Neutrophil (primary cell): ENCODE measurements around the gene GALNT7.

Experiments
- H3K27ac ChIP-seq: fragments of 200-600 bp; sonication (generic); 2 replicates; pipeline ENCODE4 v1.5.1; 2016; ENCODE audit warnings: mild to moderate bottlenecking, moderate library complexity
- H3K27me3 ChIP-seq: fragments of 200-600 bp; sonication (generic); 2 replicates; pipeline ENCODE4 v1.6.0; 2016; ENCODE audit warnings: mild to moderate bottlenecking
- H3K36me3 ChIP-seq: fragments of 200-600 bp; sonication (generic); 2 replicates; pipeline ENCODE4 v1.5.1; 2017
- H3K4me1 ChIP-seq, 2 experiments: fragments of 200-600 bp in 1 of 2; sonication (generic) in 1 of 2; 1 replicate in 1 of 2; 2 replicates in 1 of 2; pipeline versions ENCODE4 v1.5.1 to v1.6.1; 2013 to 2016; ENCODE audit warnings: low read depth in 1 of 2, low read length in 1 of 2, mild to moderate bottlenecking in 1 of 2, moderate library complexity in 1 of 2; ENCODE audit not compliant: control insufficient read depth in 1 of 2, insufficient read depth in 1 of 2
- H3K4me3 ChIP-seq, 2 experiments: fragments of 200-600 bp in 1 of 2; sonication (generic) in 1 of 2; 1 replicate in 1 of 2; 2 replicates in 1 of 2; pipeline ENCODE4 v1.5.1; 2013 to 2016; ENCODE audit warnings: low read depth in 1 of 2, low read length in 1 of 2, mild to moderate bottlenecking in 1 of 2, moderate library complexity in 1 of 2
- H3K9me3 ChIP-seq: fragments of 200-600 bp; sonication (generic); 2 replicates; pipeline ENCODE4 v1.5.1; 2016
- CTCF ChIP-seq: fragments of 200-600 bp; sonication (generic); IDR thresholded peaks from 2 replicates; pipeline ENCODE4 v1.5.1; 2016; ENCODE audit warnings: antibody characterized with exemption

The GALNT7 gene

GRCh38 chr4:173125216-173125812 is 43.3 kb upstream of the GALNT7 start:
- Histone ChIP-seq H3K4me1 (peaks cover 0 to 7% of the 10 kb centered on the region in 2 experiments), H3K27me3 (no peaks in the 10 kb centered on the region), H3K9me3 (no peaks in the 10 kb centered on the region), H3K4me3 (no peak overlapping the region), H3K36me3 (no peaks in the 10 kb centered on the region), H3K27ac (no peak overlapping the region)
- TF ChIP-seq CTCF = no peak

GRCh38 chr4:173128199-173128890 is 40.3 kb upstream of the GALNT7 start:
- TF ChIP-seq CTCF = no peak
- Histone ChIP-seq H3K36me3 (no peaks in the 10 kb centered on the region), H3K27me3 (no peaks in the 10 kb centered on the region), H3K4me1 (peaks cover 0 to 3% of the 10 kb centered on the region in 2 experiments), H3K4me3 (no peak overlapping the region), H3K9me3 (no peaks in the 10 kb centered on the region), H3K27ac (no peak overlapping the region)

- no peak overlapping the region for H3K27ac ChIP-seq
- H3K9me3 ChIP-seq = no peaks in the 10 kb centered on the region
- H3K36me3 ChIP-seq = no peaks in the 10 kb centered on the region
- TF ChIP-seq CTCF = no peak
- peaks cover 0 to 3% of the 10 kb centered on the region in 2 experiments for H3K4me1 ChIP-seq
- no peaks in the 10 kb centered on the region for H3K27me3 ChIP-seq
- no peak overlapping the region for H3K4me3 ChIP-seq
Measured at GRCh38 chr4:173130687-173131086, 37.9 kb upstream of the GALNT7 start.

GRCh38 chr4:173134426-173134825 is 34.2 kb upstream of the GALNT7 start:
- no peak overlapping the region for H3K4me3 ChIP-seq
- H3K27ac ChIP-seq = no peak overlapping the region
- no peaks in the 10 kb centered on the region for H3K36me3 ChIP-seq
- TF ChIP-seq CTCF = no peak
- no peaks in the 10 kb centered on the region for H3K4me1 ChIP-seq
- no peaks in the 10 kb centered on the region for H3K9me3 ChIP-seq
- H3K27me3 ChIP-seq = no peaks in the 10 kb centered on the region

GRCh38 chr4:173135241-173135847 is 33.3 kb upstream of the GALNT7 start:
- Histone ChIP-seq H3K27ac (no peak overlapping the region), H3K36me3 (no peaks in the 10 kb centered on the region), H3K9me3 (no peaks in the 10 kb centered on the region), H3K4me1 (no peaks in the 10 kb centered on the region), H3K27me3 (no peaks in the 10 kb centered on the region), H3K4me3 (no peak overlapping the region)
- no peak for TF ChIP-seq CTCF
